ENCODE results near the gene MGAT4D. TPM values are rescaled to one million over a fixed set of nuclear protein-coding genes. Genes with fewer than 3 reads are reported as not detected.

MGAT4D gene
- total and polyA plus RNA-seq, 10 of the 15 experiments (the other 5 are each of a cell fraction or from before 2014, with no cell fraction given) = not detected

GRCh38 chr4:140533951-140534480 lies 35.9 kb upstream of the MGAT4D start:
- H3K27me3 ChIP-seq (replicated peaks in 1 of 2; ENCODE audit: control insufficient read depth in 2 of 2, insufficient read depth in 2 of 2, low read length in 1 of 2) = no peaks in the 10 kb centered on the region
- H3K4me2 ChIP-seq (ENCODE audit: control insufficient read depth, insufficient read depth) = no peak overlapping the region
- DNase-seq (ENCODE audit: low read depth, low spot score) (no peak), ATAC-seq (no peak), FAIRE-seq (no peak)
- H3K79me2 ChIP-seq (ENCODE audit: control insufficient read depth, insufficient read depth, low read length) = no peaks in the 10 kb centered on the region
- no peak overlapping the region for H3K9ac ChIP-seq (ENCODE audit: control insufficient read depth, insufficient read depth, low read length)
- in situ Hi-C loops (cut with MboI) (no loop called here), intact Hi-C loops (cut with micrococcal nuclease; ENCODE audit: unreplicated experiment) (no loop called here)
- ChIA-PET CTCF (interaction anchor here (1.1 kb wide), 1 partner anchor 10 kb away, joined by 4 read pairs; the partner anchor contains the start of gene ELMOD2), SMC1A (ENCODE audit: uncharacterized antibody, unreplicated experiment) (interaction anchor here (1.3 kb wide), 1 partner anchor 10 kb away, joined by 6 read pairs; the partner anchor contains the start of gene ELMOD2), RAD21 (ENCODE audit: unreplicated experiment) (no interaction called here), POLR2A (interaction anchor here (0.6 kb wide), 1 partner anchor 1192 kb away, joined by 4 read pairs; no protein-coding TSS in a partner anchor)
- no peak overlapping the region for H3K27ac ChIP-seq (ENCODE audit: control insufficient read depth, insufficient read depth)
- no peaks in the 10 kb centered on the region for H4K20me1 ChIP-seq (ENCODE audit: control insufficient read depth, insufficient read depth)
- TF ChIP-seq POLR2AphosphoS5 (IDR thresholded peaks at IDR 0.05; ENCODE audit: low read length) = no peak
- TF ChIP-seq BHLHE40 (IDR thresholded peaks at IDR 0.05; ENCODE audit: borderline replicate concordance in 1 of 2, low read depth in 2 of 2, low read length in 1 of 2) = no peak
- TF ChIP-seq BMI1 (IDR thresholded peaks at IDR 0.05; ENCODE audit: borderline replicate concordance) = no peak
- TF ChIP-seq STAT1 (conservative IDR thresholded peaks at IDR 0.05) = no peak
- TF ChIP-seq, protein P1, sequence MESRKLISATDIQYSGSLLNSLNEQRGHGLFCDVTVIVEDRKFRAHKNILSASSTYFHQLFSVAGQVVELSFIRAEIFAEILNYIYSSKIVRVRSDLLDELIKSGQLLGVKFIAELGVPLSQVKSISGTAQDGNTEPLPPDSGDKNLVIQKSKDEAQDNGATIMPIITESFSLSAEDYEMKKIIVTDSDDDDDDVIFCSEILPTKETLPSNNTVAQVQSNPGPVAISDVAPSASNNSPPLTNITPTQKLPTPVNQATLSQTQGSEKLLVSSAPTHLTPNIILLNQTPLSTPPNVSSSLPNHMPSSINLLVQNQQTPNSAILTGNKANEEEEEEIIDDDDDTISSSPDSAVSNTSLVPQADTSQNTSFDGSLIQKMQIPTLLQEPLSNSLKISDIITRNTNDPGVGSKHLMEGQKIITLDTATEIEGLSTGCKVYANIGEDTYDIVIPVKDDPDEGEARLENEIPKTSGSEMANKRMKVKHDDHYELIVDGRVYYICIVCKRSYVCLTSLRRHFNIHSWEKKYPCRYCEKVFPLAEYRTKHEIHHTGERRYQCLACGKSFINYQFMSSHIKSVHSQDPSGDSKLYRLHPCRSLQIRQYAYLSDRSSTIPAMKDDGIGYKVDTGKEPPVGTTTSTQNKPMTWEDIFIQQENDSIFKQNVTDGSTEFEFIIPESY (IDR thresholded peaks at IDR 0.05) = no peak
- TF ChIP-seq CBX3 (IDR thresholded peaks at IDR 0.05; ENCODE audit: borderline replicate concordance, low read depth) = no peak
- TF ChIP-seq FOS (IDR thresholded peaks at IDR 0.05; ENCODE audit: borderline replicate concordance, extremely low read depth, insufficient read length) = no peak
- TF ChIP-seq ZSCAN29 (IDR thresholded peaks at IDR 0.05) = no peak
- TF ChIP-seq RAD21 (IDR thresholded peaks at IDR 0.05; ENCODE audit: insufficient read depth, low read depth, low read length) = no peak
- TF ChIP-seq ZNF207 (IDR thresholded peaks at IDR 0.05; ENCODE audit: borderline replicate concordance) = no peak
- TF ChIP-seq ZBTB40 (IDR thresholded peaks at IDR 0.05; ENCODE audit: borderline replicate concordance) = no peak
- TF ChIP-seq CBFB (IDR thresholded peaks at IDR 0.05; ENCODE audit: low read depth) = no peak
- TF ChIP-seq, protein P2, sequence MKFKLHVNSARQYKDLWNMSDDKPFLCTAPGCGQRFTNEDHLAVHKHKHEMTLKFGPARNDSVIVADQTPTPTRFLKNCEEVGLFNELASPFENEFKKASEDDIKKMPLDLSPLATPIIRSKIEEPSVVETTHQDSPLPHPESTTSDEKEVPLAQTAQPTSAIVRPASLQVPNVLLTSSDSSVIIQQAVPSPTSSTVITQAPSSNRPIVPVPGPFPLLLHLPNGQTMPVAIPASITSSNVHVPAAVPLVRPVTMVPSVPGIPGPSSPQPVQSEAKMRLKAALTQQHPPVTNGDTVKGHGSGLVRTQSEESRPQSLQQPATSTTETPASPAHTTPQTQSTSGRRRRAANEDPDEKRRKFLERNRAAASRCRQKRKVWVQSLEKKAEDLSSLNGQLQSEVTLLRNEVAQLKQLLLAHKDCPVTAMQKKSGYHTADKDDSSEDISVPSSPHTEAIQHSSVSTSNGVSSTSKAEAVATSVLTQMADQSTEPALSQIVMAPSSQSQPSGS (IDR thresholded peaks at IDR 0.05; ENCODE audit: low read length) = no peak
- TF ChIP-seq PKNOX1 (IDR thresholded peaks at IDR 0.05) = no peak
- TF ChIP-seq SIX5 (IDR thresholded peaks at IDR 0.05; ENCODE audit: low read depth, low read length, severe bottlenecking) = no peak
- no peak for TF ChIP-seq ASH2L (IDR thresholded peaks at IDR 0.05; ENCODE audit: borderline replicate concordance, low read depth)
- H2AFZ ChIP-seq (ENCODE audit: control insufficient read depth, low read depth, low read length) = no peak overlapping the region
- WGBS (ENCODE audit: insufficient coverage, insufficient replicate concordance, low lambda C conversion rate, missing lambda C conversion rate) = 84% methylated on average over 4 of the region's 4 CpGs
- no peak overlapping the region for H3K4me3 ChIP-seq
- no peaks in the 10 kb centered on the region for H3K4me1 ChIP-seq (ENCODE audit: control insufficient read depth, insufficient read depth, low read length)
- no TSS peak for BruUV-seq (replicated peaks)
- no peaks in the 10 kb centered on the region for H3K9me3 ChIP-seq (replicated peaks; ENCODE audit: control insufficient read depth, insufficient read depth, low read length)
- no peaks in the 10 kb centered on the region; a peak in 1 of 4 replicates for H3K36me3 ChIP-seq (ENCODE audit: control insufficient read depth in 2 of 2, insufficient read depth in 2 of 2, low read length in 1 of 2)
